K562 (cell line): Measurements from ENCODE around the gene POR. TPM values are rescaled to one million over a fixed set of nuclear protein-coding genes. Genes with fewer than 3 reads are reported as not detected.

Experiments
- BCL6 ChIP-seq: fragments of 250-450 bp; sonication (Bioruptor Pico); IDR thresholded peaks from 2 replicates; pipeline ENCODE4 v1.4.0; 2020
- CREB1 ChIP-seq, 2 experiments: sonication (generic) in 1 of 2; formaldehyde crosslinking in 1 of 2; IDR thresholded peaks; 2 replicates each; pipeline versions ENCODE4 v1.6.1 to v1.8.0; 2012 to 2022; ENCODE audit warnings: inconsistent platforms in 1 of 2, mild to moderate bottlenecking in 1 of 2, missing genetic modification reagents in 1 of 2, moderate library complexity in 1 of 2
- FOS ChIP-seq: IDR thresholded peaks from 3 replicates; pipeline ENCODE4 v1.6.1; 2011; ENCODE audit not compliant: insufficient read length; ENCODE audit errors: extremely low read depth
- GABPB2 ChIP-seq: fragments of 250-450 bp; sonication (Bioruptor Pico); conservative IDR thresholded peaks from 2 replicates; pipeline ENCODE4 v1.5.1; 2021; ENCODE audit warnings: mild to moderate bottlenecking
- HDAC2 ChIP-seq: fragments of 450-650 bp; IDR thresholded peaks from 2 replicates; pipeline ENCODE4 v1.6.1; 2016; ENCODE audit warnings: mild to moderate bottlenecking
- HMG20A ChIP-seq: fragments of 450-650 bp; formaldehyde crosslinking; conservative IDR thresholded peaks from 2 replicates; pipeline ENCODE4 v1.4.0; 2020; ENCODE audit warnings: mild to moderate bottlenecking, mixed read lengths
- HNRNPUL1 ChIP-seq: fragments of 200-400 bp; formaldehyde crosslinking; IDR thresholded peaks from 2 replicates; pipeline ENCODE4 v1.6.1; 2017; ENCODE audit warnings: low read length
- KLF6 ChIP-seq: fragments of 250-450 bp; sonication (Bioruptor Pico); IDR thresholded peaks from 2 replicates; pipeline ENCODE4 v1.4.0; 2020; ENCODE audit warnings: mild to moderate bottlenecking, moderate library complexity, borderline replicate concordance
- MAFG ChIP-seq: fragments of 450-650 bp; conservative IDR thresholded peaks from 2 replicates; pipeline ENCODE4 v1.6.1; 2016; ENCODE audit warnings: missing genetic modification characterization, missing compliant biosample characterization
- NCOA1 ChIP-seq: fragments of 450-650 bp; IDR thresholded peaks from 2 replicates; pipeline ENCODE4 v1.6.1; 2016; ENCODE audit warnings: low read depth
- NELFE ChIP-seq: IDR thresholded peaks from 2 replicates; pipeline ENCODE4 v1.6.1; 2011; ENCODE audit warnings: mild to moderate bottlenecking; ENCODE audit not compliant: insufficient read depth, insufficient read length
- NR0B1 ChIP-seq: fragments of 450-650 bp; IDR thresholded peaks from one replicate; pipeline ENCODE4 v1.6.1; 2018; ENCODE audit warnings: mild to moderate bottlenecking, moderate library complexity; ENCODE audit not compliant: partially characterized antibody
- PHB ChIP-seq: fragments of 250-450 bp; sonication (Bioruptor Pico); IDR thresholded peaks from 2 replicates; pipeline ENCODE4 v1.5.0; 2021
- PKNOX1 ChIP-seq: fragments of 450-650 bp; IDR thresholded peaks from 2 replicates; pipeline ENCODE4 v1.6.1; 2016
- POLR2AphosphoS2 ChIP-seq: IDR thresholded peaks from 2 replicates; pipeline ENCODE4 v1.6.1; 2012; ENCODE audit warnings: low read length, improper control_type of control experiment
- PPARD ChIP-seq: fragments of 250-450 bp; sonication (Bioruptor Pico); IDR thresholded peaks from 2 replicates; pipeline ENCODE4 v1.8.0; 2022; ENCODE audit warnings: inconsistent platforms, mild to moderate bottlenecking, moderate library complexity
- PTBP1 ChIP-seq: fragments of 200-400 bp; formaldehyde crosslinking; IDR thresholded peaks from 2 replicates; pipeline ENCODE4 v1.6.1; 2017; ENCODE audit warnings: low read depth, low read length
- RAD21 ChIP-seq, 2 experiments: fragments of 250-450 bp in 1 of 2; fragments of 450-650 bp in 1 of 2; sonication (Bioruptor Pico) in 1 of 2; formaldehyde crosslinking in 1 of 2; IDR thresholded peaks in 1 of 2; conservative IDR thresholded peaks in 1 of 2; 2 replicates each; pipeline versions ENCODE4 v1.4.0 to v1.8.0; 2020 to 2022; ENCODE audit warnings: mild to moderate bottlenecking in 2 of 2, moderate library complexity in 1 of 2
- RHOXF2B ChIP-seq: fragments of 250-450 bp; sonication (Bioruptor Pico); conservative IDR thresholded peaks from 2 replicates; pipeline ENCODE4 v1.5.1; 2021
- YY1 ChIP-seq, 3 experiments: IDR thresholded peaks; 2 replicates each; pipeline ENCODE4 v1.6.1; 2011; ENCODE audit warnings: low read length in 2 of 3, mild to moderate bottlenecking in 2 of 3, moderate library complexity in 2 of 3, borderline replicate concordance in 1 of 3, control low read depth in 1 of 3, low read depth in 1 of 3; ENCODE audit not compliant: insufficient read depth in 3 of 3, insufficient replicate concordance in 2 of 3, control insufficient read depth in 1 of 3, insufficient read length in 1 of 3; ENCODE audit errors: extremely low read depth in 1 of 3
- ZNF277 ChIP-seq: fragments of 250-450 bp; sonication (Bioruptor Pico); IDR thresholded peaks from 2 replicates; pipeline ENCODE4 v1.8.0; 2022; ENCODE audit warnings: inconsistent platforms, mild to moderate bottlenecking, moderate library complexity, borderline replicate concordance
- ZNF282 ChIP-seq: sonication (generic); formaldehyde crosslinking; IDR thresholded peaks from 2 replicates; pipeline ENCODE4 v1.8.1; 2023; ENCODE audit warnings: missing genetic modification reagents
- ZNF639 ChIP-seq, 2 experiments: fragments of 200-800 bp in 1 of 2; sonication (Bioruptor generic) in 1 of 2; sonication (generic) in 1 of 2; formaldehyde crosslinking in 1 of 2; IDR thresholded peaks in 1 of 2; conservative IDR thresholded peaks in 1 of 2; 2 replicates each; pipeline versions ENCODE4 v1.5.0 to v1.6.1; 2016 to 2020; ENCODE audit warnings: missing compliant biosample characterization in 1 of 2, missing genetic modification characterization in 1 of 2, missing genetic modification reagents in 1 of 2
- polyA plus RNA-seq, 8 experiments: library from polyadenylated mRNA; depleted of rRNA in 4 of 8; stranded (reverse) in 5 of 8; unstranded in 3 of 8; fragments of >200 nt; fragmentation: Nextera tagmentation in 2 of 8; fragmentation: Illumina TruSeq in 1 of 8; extraction: Ambion mirVana in 2 of 8; extraction: Trizol in 1 of 8; gene quantifications; 2 replicates each; pipeline versions ENCODE4 v1.2.1 to v1.2.3, GENCODE V29; 2011 to 2014; ENCODE audit warnings: inconsistent platforms in 1 of 8, missing spikeins in 1 of 8
- total RNA-seq, 7 experiments: library from RNA; depleted of rRNA in 6 of 7; stranded (reverse); fragments of >200 nt in 6 of 7; fragmentation: Illumina TruSeq in 2 of 7; extraction: Trizol in 2 of 7; gene quantifications; 2 replicates each; pipeline versions ENCODE4 v1.2.1 to v1.2.3, GENCODE V29; 2011 to 2021; ENCODE audit warnings: low replicate concordance in 1 of 7

The POR gene
- total and polyA plus RNA-seq, 9 of the 15 experiments (the other 6 are each of a cell fraction or from before 2014, with no cell fraction given), result 4.7 to 142 (median 40.8) TPM

- TF ChIP-seq ZNF277 (no peak), FOS (no peak), PHB (CRISPR knock-in tag) (no peak), NCOA1 (no peak), RHOXF2B (CRISPR knock-in tag) (no peak), ZNF639 (CRISPR knock-in tag; conservative IDR thresholded peaks at IDR 0.05 in 1 of 2, IDR thresholded peaks at IDR 0.05 in 1 of 2) (no peak), YY1 (IDR thresholded peaks at IDR 0.05; ENCODE audit: borderline replicate concordance in 1 of 3, control insufficient read depth in 1 of 3, extremely low read depth in 1 of 3, insufficient read depth in 3 of 3, insufficient read length in 1 of 3, insufficient replicate concordance in 2 of 3, low read depth in 1 of 3, low read length in 2 of 3) (no peak), PKNOX1 (peak; percentile 56), RAD21 (CRISPR knock-in tag; conservative IDR thresholded peaks at IDR 0.05 in 1 of 2, IDR thresholded peaks at IDR 0.05 in 1 of 2) (peak; percentile 22 to 66; a peak in 3 of 4 replicates), POLR2AphosphoS2 (no peak), KLF6 (CRISPR knock-in tag) (no peak), HMG20A (CRISPR knock-in tag) (no peak), NELFE (no peak), ZNF282 (CRISPR knock-in tag) (no peak), BCL6 (CRISPR knock-in tag) (no peak), NR0B1 (no peak), HDAC2 (no peak), MAFG (tag) (no peak; the same call in 1 of the 2 replicates), PTBP1 (no peak), CREB1 (IDR thresholded peaks at IDR 0.05) (no peak), CREB1 (CRISPR knock-in tag; IDR thresholded peaks at IDR 0.05) (no peak), GABPB2 (no peak), HNRNPUL1 (no peak), PPARD (CRISPR knock-in tag) (no peak)
Observed at GRCh38 chr7:75945297-75946168, 30.6 kb downstream of the POR start (continued).
